NT2/D1 (cell line): ENCODE measurements around the gene LAMP1.
A peak's percentile ranks its signal among the peaks of the same experiment; 100 is the strongest.
"Not testable (repeated sequence)": the region's sequence is repeated elsewhere in the genome, so short reads cannot be mapped to it uniquely, and the experiment has no call there.

Source experiments
- DNase-seq: peaks from one replicate; pipeline ENCODE4 v3.0.0-alpha.2; 2011; ENCODE audit warnings: low read depth, low spot score
- H3K27me3 ChIP-seq: 2 replicates; pipeline ENCODE4 v1.6.0; 2011; ENCODE audit warnings: mild to moderate bottlenecking; ENCODE audit not compliant: insufficient read length, insufficient read depth
- H3K36me3 ChIP-seq: 2 replicates; pipeline ENCODE4 v1.6.1; 2011; ENCODE audit warnings: mild to moderate bottlenecking, low read length, mixed read lengths; ENCODE audit not compliant: insufficient read depth, insufficient read length
- H3K4me1 ChIP-seq: 2 replicates; pipeline ENCODE4 v1.5.1; 2011; ENCODE audit not compliant: insufficient read depth, insufficient read length
- H3K4me3 ChIP-seq: 2 replicates; pipeline ENCODE4 v1.5.1; 2011; ENCODE audit warnings: low read depth; ENCODE audit not compliant: insufficient read length
- H3K9ac ChIP-seq: 2 replicates; pipeline ENCODE4 v1.6.0; 2011; ENCODE audit warnings: low read depth; ENCODE audit not compliant: insufficient read length
- H3K9me3 ChIP-seq: 2 replicates; pipeline ENCODE4 v1.5.1; 2011; ENCODE audit warnings: mild to moderate bottlenecking, low read length; ENCODE audit not compliant: insufficient read depth
- SUZ12 ChIP-seq: IDR thresholded peaks from 2 replicates; pipeline ENCODE4 v1.6.1; 2011; ENCODE audit not compliant: insufficient read length, insufficient read depth; ENCODE audit errors: extremely low read depth
- YY1 ChIP-seq: IDR thresholded peaks from 2 replicates; pipeline ENCODE4 v1.6.1; 2011; ENCODE audit not compliant: insufficient read length, insufficient read depth
- ZNF274 ChIP-seq: IDR thresholded peaks from 2 replicates; pipeline ENCODE4 v1.6.1; 2011; ENCODE audit warnings: mild to moderate bottlenecking, low read depth, low read length

Gene LAMP1

DNA sequence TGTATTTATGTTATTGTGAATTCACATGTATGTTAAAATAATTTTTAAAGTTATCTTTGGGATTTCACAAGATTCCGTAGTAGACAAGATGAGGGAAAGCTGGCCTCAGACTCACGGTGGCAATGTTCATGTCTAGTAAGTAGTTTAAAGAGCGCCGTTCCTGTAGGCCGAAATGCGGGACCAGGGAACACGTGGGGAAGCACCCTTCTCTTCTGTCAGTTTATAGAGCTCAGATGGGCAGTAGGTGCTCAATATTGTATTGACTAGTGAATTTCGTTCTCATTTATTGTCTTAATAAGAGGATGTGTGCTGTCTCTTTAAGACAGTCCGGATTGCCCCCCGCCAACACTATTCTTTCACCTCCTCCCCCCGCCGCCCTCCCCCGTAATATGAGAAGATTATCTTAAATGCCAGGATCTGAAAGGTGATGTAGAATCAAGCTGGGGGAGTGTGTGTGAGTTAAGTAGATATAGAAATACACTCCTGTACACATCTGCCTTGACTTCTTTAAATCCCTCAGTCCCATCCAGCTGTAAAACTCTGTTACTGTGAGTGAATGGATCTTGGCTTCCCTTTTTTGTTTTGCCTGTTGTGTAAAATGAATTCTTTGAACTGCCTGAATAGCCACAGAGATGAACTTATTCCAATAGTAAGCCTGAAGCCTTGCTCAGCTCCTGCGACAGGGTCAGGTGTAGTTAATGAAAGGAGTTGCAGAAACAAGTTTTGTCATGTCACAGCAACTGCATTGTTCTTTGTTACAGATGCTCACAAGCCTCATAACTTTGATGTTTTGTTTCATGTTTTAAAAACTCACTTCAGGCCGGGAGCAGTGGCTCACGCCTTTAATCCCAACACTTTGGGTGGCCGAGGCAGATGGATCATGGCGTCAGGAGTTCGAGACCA lies 1.3 kb downstream of the LAMP1 start:
- DNase-seq = no peak
- Histone ChIP-seq H3K4me3 (peak overlapping the region; percentile 81), H3K9ac (peak overlapping the region; percentile 86), H3K9me3 (no peaks in the 10 kb centered on the region), H3K36me3 (peaks cover 10% of the 10 kb centered on the region), H3K27me3 (no peaks in the 10 kb centered on the region), H3K4me1 (no peaks in the 10 kb centered on the region)
- TF ChIP-seq SUZ12 (no peak), YY1 (no peak), ZNF274 (no peak)

GRCh38 chr13:113299951-113300350 lies 2.9 kb downstream of the LAMP1 start:
- H3K27me3 ChIP-seq = no peaks in the 10 kb centered on the region
- TF ChIP-seq YY1 = no peak
- TF ChIP-seq ZNF274 = no peak
- TF ChIP-seq SUZ12 = no peak
- no peaks in the 10 kb centered on the region for H3K4me1 ChIP-seq
- no peak overlapping the region for H3K4me3 ChIP-seq
- DNase-seq = no peak
- no peaks in the 10 kb centered on the region for H3K9me3 ChIP-seq
- H3K36me3 ChIP-seq = peaks cover 10% of the 10 kb centered on the region
- H3K9ac ChIP-seq = no peak overlapping the region

- H3K36me3 ChIP-seq = peaks cover 14% of the 10 kb centered on the region
- H3K27me3 ChIP-seq = no peaks in the 10 kb centered on the region
Observed at GRCh38 chr13:113302986-113303385, 5.9 kb downstream of the LAMP1 start.

GRCh38 chr13:113304121-113304520 lies 7.1 kb downstream of the LAMP1 start:
- no peaks in the 10 kb centered on the region for H3K9me3 ChIP-seq
- peaks cover 16% of the 10 kb centered on the region for H3K36me3 ChIP-seq
- no peak overlapping the region for H3K4me3 ChIP-seq
- H3K4me1 ChIP-seq = no peaks in the 10 kb centered on the region
- H3K27me3 ChIP-seq = no peaks in the 10 kb centered on the region
- H3K9ac ChIP-seq = no peak overlapping the region
- no peak for DNase-seq
- TF ChIP-seq ZNF274 (no peak), YY1 (no peak), SUZ12 (no peak)

More at GRCh38 chr13:113302986-113303385, 5.9 kb downstream of the LAMP1 start:
- Histone ChIP-seq H3K4me1 (no peaks in the 10 kb centered on the region), H3K9ac (no peak overlapping the region), H3K9me3 (no peaks in the 10 kb centered on the region), H3K4me3 (no peak overlapping the region)
- no peak for TF ChIP-seq ZNF274
- TF ChIP-seq SUZ12 = no peak
- no peak for TF ChIP-seq YY1
- DNase-seq = no peak

GRCh38 chr13:113305208-113305607 lies 8.2 kb downstream of the LAMP1 start:
- H3K27me3 ChIP-seq = no peaks in the 10 kb centered on the region
- H3K36me3 ChIP-seq = peaks cover 22% of the 10 kb centered on the region
- TF ChIP-seq YY1 = no peak
- TF ChIP-seq ZNF274 = no peak
- no peak for TF ChIP-seq SUZ12
- no peaks in the 10 kb centered on the region for H3K4me1 ChIP-seq
- no peaks in the 10 kb centered on the region for H3K9me3 ChIP-seq
- no peak overlapping the region for H3K9ac ChIP-seq
- H3K4me3 ChIP-seq = no peak overlapping the region
- DNase-seq = no peak

DNA sequence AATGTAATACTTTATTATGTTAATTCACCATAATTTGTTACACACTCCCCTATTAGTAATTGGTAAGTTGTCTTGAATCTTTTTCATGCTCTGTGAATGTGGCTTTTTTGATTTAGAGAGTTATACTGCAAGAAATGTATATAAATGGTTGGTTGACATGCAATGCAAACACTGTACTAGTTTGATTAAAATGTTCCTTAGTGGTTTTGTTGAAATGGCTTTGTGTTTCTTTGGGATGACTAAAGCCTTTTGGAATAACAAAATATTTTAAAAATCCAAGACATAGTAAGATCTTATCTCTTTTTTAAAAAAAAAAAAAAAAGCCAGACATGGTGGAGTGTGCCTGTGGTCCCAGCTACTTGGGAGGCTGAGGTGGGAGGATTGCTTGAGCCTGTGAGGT lies 10.5 kb downstream of the LAMP1 start:
- TF ChIP-seq YY1 = no peak
- TF ChIP-seq SUZ12 = no peak
- Histone ChIP-seq H3K4me3 (no peak overlapping the region), H3K27me3 (no peaks in the 10 kb centered on the region), H3K36me3 (peaks cover 38% of the 10 kb centered on the region), H3K4me1 (no peaks in the 10 kb centered on the region), H3K9me3 (no peaks in the 10 kb centered on the region), H3K9ac (no peak overlapping the region)
- no peak for DNase-seq

GRCh38 chr13:113309473-113309872 lies 12.4 kb downstream of the LAMP1 start:
- no peaks in the 10 kb centered on the region for H3K27me3 ChIP-seq
- no peak overlapping the region for H3K9ac ChIP-seq
- no peak for DNase-seq
- peaks cover 38% of the 10 kb centered on the region for H3K36me3 ChIP-seq
- H3K4me1 ChIP-seq = no peaks in the 10 kb centered on the region
- no peaks in the 10 kb centered on the region for H3K9me3 ChIP-seq
- no peak for TF ChIP-seq ZNF274
- no peak for TF ChIP-seq YY1
- no peak for TF ChIP-seq SUZ12
- H3K4me3 ChIP-seq = no peak overlapping the region

- H3K36me3 ChIP-seq = peaks cover 58% of the 10 kb centered on the region
- H3K9me3 ChIP-seq, H3K4me3 ChIP-seq, H3K9ac ChIP-seq, H3K27me3 ChIP-seq, DNase-seq, H3K4me1 ChIP-seq: not testable (repeated sequence)
Observed at GRCh38 chr13:113314112-113314511, 17.1 kb downstream of the LAMP1 start.

DNA sequence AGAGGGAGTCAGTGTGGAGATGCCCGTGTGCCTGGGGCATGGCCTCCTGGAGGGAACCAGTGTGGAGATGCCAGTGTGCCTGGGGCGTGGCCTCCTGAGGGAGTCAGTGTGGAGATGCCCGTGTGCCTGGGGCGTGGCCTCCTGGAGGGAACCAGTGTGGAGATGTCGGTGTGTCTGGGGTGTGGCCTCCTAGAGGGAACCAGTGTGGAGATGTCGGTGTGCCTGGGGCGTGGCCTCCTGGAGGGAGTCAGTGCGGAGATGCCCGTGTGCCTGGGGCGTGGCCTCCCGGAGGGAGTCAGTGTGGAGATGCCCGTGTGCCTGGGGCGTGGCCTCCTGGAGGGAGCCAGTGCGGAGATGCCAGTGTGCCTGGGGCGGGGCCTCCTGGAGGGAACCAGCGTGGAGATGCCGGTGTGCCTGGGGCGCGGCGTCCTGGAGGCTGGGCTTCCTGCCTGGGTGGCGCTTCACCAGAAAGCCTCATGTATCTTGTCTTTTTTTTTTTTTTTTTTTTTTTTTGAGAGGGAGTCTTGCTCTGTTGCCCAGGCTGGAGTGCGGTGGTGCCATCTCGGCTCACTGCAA lies 17.9 kb downstream of the LAMP1 start:
- H3K4me3 ChIP-seq, H3K27me3 ChIP-seq, DNase-seq, H3K4me1 ChIP-seq, H3K9ac ChIP-seq, H3K9me3 ChIP-seq: not testable (repeated sequence)
- H3K36me3 ChIP-seq = peaks cover 59% of the 10 kb centered on the region
